DND-41 (cell line): Measurements from ENCODE around the gene DPYD.

Experiments
- ATAC-seq: fragments of 200-7000 bp; cut with Tn5 transposase; 3 replicates; pipeline ENCODE4 v1.9.1; 2021; ENCODE audit warnings: low read depth; ENCODE audit not compliant: insufficient read depth
- DNase-seq: peaks from one replicate; pipeline ENCODE4 v3.0.0-alpha.2; 2020
- H2AFZ ChIP-seq: 2 replicates; pipeline ENCODE4 v1.6.0; 2012; ENCODE audit warnings: low read depth, low read length
- H3K27ac ChIP-seq: 2 replicates; pipeline ENCODE4 v1.5.1; 2012; ENCODE audit warnings: low read length, inconsistent platforms
- H3K27me3 ChIP-seq: fragments of 200-600 bp; sonication (generic); 2 replicates; pipeline ENCODE4 v1.6.0; 2012; ENCODE audit warnings: low read length, mild to moderate bottlenecking, inconsistent platforms; ENCODE audit not compliant: insufficient read depth, poor library complexity
- H3K36me3 ChIP-seq: 2 replicates; pipeline ENCODE4 v1.5.1; 2012; ENCODE audit warnings: low read length, inconsistent platforms; ENCODE audit not compliant: insufficient read depth
- H3K4me1 ChIP-seq: 2 replicates; pipeline ENCODE4 v1.5.1; 2012; ENCODE audit warnings: mild to moderate bottlenecking, low read length; ENCODE audit not compliant: insufficient read depth
- H3K4me2 ChIP-seq: 2 replicates; pipeline ENCODE4 v1.6.0; 2012; ENCODE audit warnings: mild to moderate bottlenecking, moderate library complexity, low read length, inconsistent platforms; ENCODE audit not compliant: insufficient read depth
- H3K4me3 ChIP-seq, 2 experiments: fragments of 200-600 bp in 1 of 2; shearing (Covaris generic) in 1 of 2; 2 replicates each; pipeline ENCODE4 v1.5.1; 2012 to 2016; ENCODE audit warnings: inconsistent platforms in 2 of 2, low read length in 2 of 2, mild to moderate bottlenecking in 2 of 2, low read depth in 1 of 2, moderate library complexity in 1 of 2
- H3K79me2 ChIP-seq: 2 replicates; pipeline ENCODE4 v1.6.0; 2012; ENCODE audit warnings: low read length, inconsistent platforms; ENCODE audit not compliant: insufficient read depth
- H3K9ac ChIP-seq: 2 replicates; pipeline ENCODE4 v1.6.0; 2012; ENCODE audit warnings: low read depth, mild to moderate bottlenecking, inconsistent platforms, low read length, moderate library complexity
- H3K9me3 ChIP-seq: 2 replicates; pipeline ENCODE4 v1.5.1; 2012; ENCODE audit warnings: low read length, moderate library complexity, mild to moderate bottlenecking, inconsistent platforms; ENCODE audit not compliant: insufficient read depth, severe bottlenecking
- H4K20me1 ChIP-seq: 2 replicates; pipeline ENCODE4 v1.6.0; 2012; ENCODE audit warnings: low read length; ENCODE audit not compliant: insufficient read depth
- EZH2 ChIP-seq: IDR thresholded peaks from 3 replicates; pipeline ENCODE4 v1.6.1; 2012; ENCODE audit warnings: borderline replicate concordance, low read depth, mild to moderate bottlenecking, moderate library complexity, low read length, inconsistent platforms; ENCODE audit not compliant: severe bottlenecking
- TF ChIP-seq, protein P1 (sequence below): IDR thresholded peaks from 2 replicates; pipeline ENCODE4 v1.5.1; 2012; ENCODE audit warnings: borderline replicate concordance, low read length, moderate library complexity, mild to moderate bottlenecking; ENCODE audit not compliant: poor library complexity, severe bottlenecking; ENCODE audit errors: extremely low read depth

Gene DPYD

DNA sequence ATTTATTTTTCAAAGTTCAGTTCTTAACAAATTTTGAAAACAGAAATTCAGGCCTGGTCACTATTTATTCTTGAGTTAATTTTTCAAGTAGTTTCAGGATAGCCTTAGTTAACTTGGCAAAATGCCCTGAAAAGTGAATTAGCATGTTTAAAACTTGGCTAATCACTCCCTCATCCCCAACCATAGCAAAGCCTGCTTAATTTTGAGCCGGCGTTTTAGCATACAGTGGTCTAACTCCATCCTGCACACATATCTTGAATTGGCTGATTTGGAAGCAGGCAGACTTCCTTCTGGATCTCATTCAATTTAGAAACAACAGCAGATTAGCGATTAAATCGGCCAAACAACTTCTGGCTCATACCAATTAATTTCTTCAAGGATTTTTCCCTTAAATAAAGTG is 760.0 kb downstream of the DPYD start:
- H3K36me3 ChIP-seq = no peaks in the 10 kb centered on the region; the same call in 1 of the 2 replicates
- H3K9me3 ChIP-seq = no peaks in the 10 kb centered on the region
- no peak for ATAC-seq
- H3K79me2 ChIP-seq = no peaks in the 10 kb centered on the region
- no peaks in the 10 kb centered on the region for H3K4me1 ChIP-seq
- no peak overlapping the region for H3K4me3 ChIP-seq
- no peaks in the 10 kb centered on the region for H4K20me1 ChIP-seq
- H3K27me3 ChIP-seq = no peaks in the 10 kb centered on the region
- DNase-seq = no peak
- H3K9ac ChIP-seq = no peak overlapping the region
- TF ChIP-seq, protein P1, sequence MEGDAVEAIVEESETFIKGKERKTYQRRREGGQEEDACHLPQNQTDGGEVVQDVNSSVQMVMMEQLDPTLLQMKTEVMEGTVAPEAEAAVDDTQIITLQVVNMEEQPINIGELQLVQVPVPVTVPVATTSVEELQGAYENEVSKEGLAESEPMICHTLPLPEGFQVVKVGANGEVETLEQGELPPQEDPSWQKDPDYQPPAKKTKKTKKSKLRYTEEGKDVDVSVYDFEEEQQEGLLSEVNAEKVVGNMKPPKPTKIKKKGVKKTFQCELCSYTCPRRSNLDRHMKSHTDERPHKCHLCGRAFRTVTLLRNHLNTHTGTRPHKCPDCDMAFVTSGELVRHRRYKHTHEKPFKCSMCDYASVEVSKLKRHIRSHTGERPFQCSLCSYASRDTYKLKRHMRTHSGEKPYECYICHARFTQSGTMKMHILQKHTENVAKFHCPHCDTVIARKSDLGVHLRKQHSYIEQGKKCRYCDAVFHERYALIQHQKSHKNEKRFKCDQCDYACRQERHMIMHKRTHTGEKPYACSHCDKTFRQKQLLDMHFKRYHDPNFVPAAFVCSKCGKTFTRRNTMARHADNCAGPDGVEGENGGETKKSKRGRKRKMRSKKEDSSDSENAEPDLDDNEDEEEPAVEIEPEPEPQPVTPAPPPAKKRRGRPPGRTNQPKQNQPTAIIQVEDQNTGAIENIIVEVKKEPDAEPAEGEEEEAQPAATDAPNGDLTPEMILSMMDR = no peak
- TF ChIP-seq EZH2 = no peak
- H3K4me2 ChIP-seq = no peak overlapping the region
- H2AFZ ChIP-seq = no peak overlapping the region
- H3K27ac ChIP-seq = no peak overlapping the region

GRCh38 chr1:97159342-97159741 is 761.5 kb downstream of the DPYD start:
- Histone ChIP-seq H3K4me1 (no peaks in the 10 kb centered on the region), H3K36me3 (no peaks in the 10 kb centered on the region; the same call in 1 of the 2 replicates), H3K27ac (no peak overlapping the region), H3K4me3 (no peak overlapping the region), H3K9ac (no peak overlapping the region), H3K9me3 (no peaks in the 10 kb centered on the region), H4K20me1 (no peaks in the 10 kb centered on the region), H2AFZ (no peak overlapping the region), H3K27me3 (no peaks in the 10 kb centered on the region), H3K79me2 (no peaks in the 10 kb centered on the region), H3K4me2 (no peak overlapping the region)
- DNase-seq (no peak), ATAC-seq (no peak)
- TF ChIP-seq EZH2 = no peak
- TF ChIP-seq, protein P1 = no peak

DNA sequence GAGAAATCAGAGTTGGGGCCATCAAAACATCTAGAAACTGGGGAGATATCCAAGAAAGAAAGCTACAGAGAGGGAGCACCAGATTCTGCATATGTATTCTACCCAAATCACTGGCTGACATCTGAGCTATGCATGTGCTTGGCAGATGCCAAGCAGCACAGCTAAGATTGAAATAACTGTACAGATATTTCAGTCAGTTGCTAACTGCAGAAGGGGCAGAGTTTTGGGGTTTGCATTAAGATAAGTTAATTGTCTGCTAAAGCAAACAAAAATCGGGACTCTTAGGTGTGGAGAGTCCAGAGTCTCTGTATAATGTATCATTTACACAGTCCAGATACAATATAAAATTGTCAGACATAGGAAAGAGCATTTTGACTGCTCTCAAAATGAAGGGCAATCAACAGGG is 762.1 kb downstream of the DPYD start:
- Histone ChIP-seq H3K27me3 (no peaks in the 10 kb centered on the region), H3K79me2 (no peaks in the 10 kb centered on the region), H4K20me1 (no peaks in the 10 kb centered on the region), H3K27ac (no peak overlapping the region), H3K4me2 (no peak overlapping the region), H3K36me3 (no peaks in the 10 kb centered on the region; the same call in 1 of the 2 replicates), H2AFZ (no peak overlapping the region), H3K9me3 (no peaks in the 10 kb centered on the region), H3K4me1 (no peaks in the 10 kb centered on the region), H3K4me3 (no peak overlapping the region), H3K9ac (no peak overlapping the region)
- DNase-seq (no peak), ATAC-seq (no peak)
- TF ChIP-seq EZH2 = no peak
- TF ChIP-seq, protein P1 = no peak

GRCh38 chr1:97157991-97158390 is 762.8 kb downstream of the DPYD start:
- Histone ChIP-seq H3K27ac (no peak overlapping the region), H3K4me2 (no peak overlapping the region), H3K36me3 (no peaks in the 10 kb centered on the region; the same call in 1 of the 2 replicates), H3K79me2 (no peaks in the 10 kb centered on the region), H4K20me1 (no peaks in the 10 kb centered on the region), H3K9me3 (no peaks in the 10 kb centered on the region), H3K27me3 (no peaks in the 10 kb centered on the region), H2AFZ (no peak overlapping the region), H3K4me1 (no peaks in the 10 kb centered on the region), H3K4me3 (no peak overlapping the region), H3K9ac (no peak overlapping the region)
- DNase-seq = no peak
- TF ChIP-seq, protein P1 = no peak
- TF ChIP-seq EZH2 = no peak
- no peak for ATAC-seq
